Endothelial cell of umbilical vein (primary cell): ENCODE measurements around the gene TTLL9.

Experiments
- CTCF ChIP-seq, 2 donors: IDR thresholded peaks; 1 replicate in 1 of 2; 2 replicates in 1 of 2; pipeline ENCODE4 v1.5.1; 2011; ENCODE audit warnings: low read length in 2 of 2, mild to moderate bottlenecking in 2 of 2, moderate library complexity in 2 of 2, control low read depth in 1 of 2, inconsistent platforms in 1 of 2, low read depth in 1 of 2; ENCODE audit not compliant: insufficient read depth in 1 of 2; ENCODE audit errors: extremely low read depth in 1 of 2
- EZH2 ChIP-seq: IDR thresholded peaks from 2 replicates; pipeline ENCODE4 v1.6.1; 2012; ENCODE audit warnings: borderline replicate concordance, low read depth, mild to moderate bottlenecking, moderate library complexity, low read length, inconsistent platforms; ENCODE audit not compliant: severe bottlenecking
- GATA2 ChIP-seq: IDR thresholded peaks from 2 replicates; pipeline ENCODE4 v1.7.0; 2011; ENCODE audit warnings: low read depth, mild to moderate bottlenecking, moderate library complexity, mixed read lengths, low read length; ENCODE audit not compliant: insufficient read length, insufficient read depth
- MAX ChIP-seq: IDR thresholded peaks from 2 replicates; pipeline ENCODE4 v1.6.1; 2011; ENCODE audit not compliant: insufficient read depth, insufficient read length
- MYC ChIP-seq: IDR thresholded peaks from one replicate; pipeline ENCODE4 v1.6.1; 2011; ENCODE audit warnings: mild to moderate bottlenecking, low read depth, low read length
- POLR2A ChIP-seq: IDR thresholded peaks from 2 replicates; pipeline ENCODE4 v1.6.1; 2012; ENCODE audit warnings: low read depth, mild to moderate bottlenecking, control low read depth, low read length
- POLR2AphosphoS5 ChIP-seq: IDR thresholded peaks from 2 replicates; pipeline ENCODE4 v1.6.1; 2012; ENCODE audit warnings: low read depth, mild to moderate bottlenecking, control low read depth, low read length, moderate library complexity; ENCODE audit not compliant: insufficient read depth

- TF ChIP-seq CTCF (IDR thresholded peaks at IDR 0.05; ENCODE audit: extremely low read depth in 1 of 2, insufficient read depth in 1 of 2, low read depth in 1 of 2, low read length in 2 of 2) (no peak), POLR2AphosphoS5 (no peak), POLR2A (no peak), MYC (no peak), EZH2 (no peak), MAX (no peak), GATA2 (no peak)
Measured at GRCh38 chr20:31948008-31948407, 77.6 kb downstream of the TTLL9 start.
